Stimulated activated CD8-positive, alpha-beta memory T cell treated with anti-CD3 and anti-CD28 coated beads, Interleukin-2, amount 100 ng/mL, for 48 hours (primary cell): ENCODE results near the gene STAT1.

Source experiments
- DNase-seq, 2 donors: peaks; one replicate each; pipeline ENCODE4 v3.0.0-alpha.2; 2020; ENCODE audit warnings: low read depth in 2 of 2

STAT1 gene

DNA sequence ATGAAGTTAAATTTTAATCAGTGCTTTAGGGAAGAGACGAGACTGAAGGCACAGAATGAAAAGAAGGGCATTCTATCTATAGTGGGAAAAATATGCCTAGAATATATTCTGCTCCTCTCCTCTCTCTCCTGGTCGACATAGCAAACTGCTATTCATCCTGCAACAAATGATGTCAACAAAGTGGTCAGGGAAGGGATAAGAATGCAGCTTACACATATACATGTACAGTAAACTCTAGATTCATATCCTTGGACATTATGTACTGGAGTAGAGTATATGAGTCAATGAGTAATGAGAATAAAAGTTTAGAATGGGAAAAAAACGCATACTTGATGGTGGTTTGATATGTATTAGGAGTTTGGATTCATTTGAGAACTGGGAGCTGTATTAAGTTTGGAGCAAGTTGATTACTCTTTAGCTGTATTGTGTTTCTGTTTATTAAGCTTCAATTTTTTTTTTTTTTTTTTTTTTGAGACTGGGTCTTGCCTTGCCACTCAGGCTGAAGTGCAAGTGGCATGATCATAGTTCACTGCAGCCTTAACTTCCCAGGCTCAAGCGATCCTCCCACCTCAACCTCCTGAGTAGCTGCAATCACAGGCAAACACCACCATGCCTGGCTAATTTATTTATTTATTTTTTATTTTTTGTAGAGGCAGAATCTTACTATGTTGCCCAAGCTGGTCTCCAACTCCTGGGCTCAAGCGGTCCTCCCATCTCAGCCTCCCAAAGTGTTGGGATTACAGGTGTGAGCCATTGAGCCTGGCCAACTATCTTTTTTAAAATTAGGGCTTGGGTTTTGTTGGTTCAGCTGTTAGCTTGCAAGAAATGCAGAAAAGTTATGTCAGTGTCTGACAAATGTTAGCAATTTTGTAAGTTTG lies 53.8 kb downstream of the STAT1 start:
- DNase-seq: no peak

DNA sequence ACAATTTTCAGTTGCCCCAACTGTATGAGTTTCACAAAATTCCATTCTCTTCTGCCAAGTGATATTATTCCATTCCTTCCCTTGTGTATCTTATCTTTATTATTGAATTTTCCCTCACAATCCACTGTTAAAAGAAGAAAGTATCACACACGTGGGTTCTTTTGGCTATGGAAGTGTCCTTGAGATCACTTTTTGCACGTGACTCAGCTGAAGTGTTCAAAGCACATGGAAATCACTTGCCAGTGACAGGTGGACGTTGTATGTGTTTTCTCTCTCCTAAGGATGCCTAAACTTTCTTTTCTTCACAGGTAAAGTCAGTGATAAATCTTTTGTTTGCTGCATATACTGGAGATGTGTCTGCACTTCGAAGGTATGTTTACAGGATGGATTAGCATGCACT lies 60.7 kb downstream of the STAT1 start:
- no peak for DNase-seq

DNA sequence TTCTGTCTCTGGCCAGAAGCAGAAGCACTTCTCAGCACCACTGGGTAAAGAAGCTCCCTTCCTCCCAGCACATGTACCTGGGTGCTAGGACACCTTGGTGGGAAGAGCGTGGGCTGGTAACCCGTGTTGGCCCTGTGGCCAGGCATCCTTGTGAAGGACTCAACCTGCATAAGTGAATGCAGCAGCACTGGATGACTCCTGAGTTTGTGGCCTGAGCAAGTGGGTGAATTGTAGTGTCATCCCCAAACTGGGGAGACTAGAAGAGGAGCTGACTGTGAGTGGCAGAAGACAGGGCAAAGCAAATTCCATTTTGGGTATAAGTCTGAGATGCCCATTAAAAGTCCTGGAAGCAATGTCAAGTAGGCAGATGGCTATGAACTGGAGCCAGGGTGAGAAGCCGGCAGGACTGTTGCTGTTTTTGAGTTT lies 63.4 kb downstream of the STAT1 start:
- no peak for DNase-seq

DNA sequence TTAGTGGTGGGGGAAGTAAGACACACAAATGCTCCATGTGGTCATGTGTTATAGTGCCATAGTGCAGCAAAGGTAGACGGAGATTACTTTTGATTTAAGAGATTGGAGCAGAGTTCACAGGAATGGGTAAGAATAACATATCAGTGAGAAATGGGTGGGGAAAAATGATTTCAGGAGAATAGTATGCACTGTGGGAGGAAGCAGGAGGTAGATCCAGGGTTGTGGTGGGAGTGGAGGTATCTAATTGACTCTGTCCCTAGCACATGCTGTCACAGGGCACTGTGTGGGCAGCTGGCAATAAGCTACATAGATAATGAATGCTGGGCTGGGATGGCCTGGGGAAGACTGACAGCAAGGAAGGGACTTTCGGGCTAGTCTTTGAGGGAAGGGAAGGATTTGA lies 65.3 kb downstream of the STAT1 start:
- DNase-seq: no peak

DNA sequence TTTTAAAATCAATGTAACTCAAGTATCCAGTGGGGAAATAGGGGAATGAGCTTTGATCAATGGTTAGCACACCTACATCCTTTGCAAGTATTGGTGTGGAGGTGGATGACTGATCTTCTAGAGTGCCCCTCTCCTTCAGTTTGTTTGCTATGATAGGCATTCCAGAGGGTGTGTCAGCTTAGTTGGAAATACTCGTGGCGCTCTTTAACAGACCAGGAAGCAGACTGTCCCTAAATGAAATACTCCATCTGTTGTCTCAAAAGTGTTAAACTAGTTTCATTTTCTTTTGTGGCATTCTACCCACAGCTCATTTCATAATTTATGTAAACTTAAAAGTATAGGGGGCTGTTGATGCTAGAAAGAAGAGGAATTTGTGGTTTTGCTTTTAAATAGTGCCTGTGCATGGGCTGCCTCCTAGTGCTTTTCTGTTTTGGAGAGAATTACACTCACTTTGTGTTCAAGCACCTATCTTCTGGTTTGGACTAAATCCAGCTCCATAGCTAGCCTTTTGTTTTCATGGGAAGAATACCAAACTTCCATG lies 66.2 kb downstream of the STAT1 start:
- DNase-seq: no peak

DNA sequence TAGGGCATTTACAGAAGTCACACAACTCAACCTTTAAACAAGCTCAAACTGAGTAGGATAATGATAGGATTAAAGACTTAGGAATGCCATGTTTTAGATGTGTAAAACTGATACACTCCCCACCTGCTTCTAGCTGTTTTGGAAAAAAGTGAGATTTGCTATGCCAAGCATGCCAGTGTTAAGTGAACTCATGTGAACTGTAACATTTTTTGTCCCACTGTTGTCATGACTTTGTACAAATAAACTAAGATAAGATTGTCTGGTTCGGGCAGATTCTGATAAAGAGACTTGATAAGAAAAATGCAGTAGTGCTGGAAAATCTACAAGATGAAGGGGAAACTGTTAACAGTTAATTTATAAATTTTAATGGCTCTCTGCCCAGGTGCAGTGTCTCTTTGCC lies 66.8 kb downstream of the STAT1 start:
- no peak for DNase-seq

DNA sequence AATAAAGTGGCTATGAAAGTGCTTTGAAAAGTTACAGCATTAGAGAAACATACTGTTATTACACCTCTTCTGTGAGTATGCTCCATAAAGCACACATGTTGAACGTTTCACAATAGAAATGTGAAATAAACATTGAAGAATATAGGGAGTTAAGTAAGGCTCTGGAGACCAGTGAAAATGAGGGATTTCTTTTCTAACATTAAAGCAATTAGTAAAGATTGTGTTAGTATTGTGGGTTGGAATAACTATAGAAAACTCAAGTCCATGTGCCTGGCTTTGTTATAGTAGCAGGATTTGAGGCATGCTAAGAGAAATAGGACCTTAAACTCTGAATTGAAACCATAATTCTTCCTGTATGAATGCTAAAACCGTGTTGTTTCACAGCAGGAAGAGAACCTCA lies 70.3 kb downstream of the STAT1 start:
- DNase-seq: no peak

DNA sequence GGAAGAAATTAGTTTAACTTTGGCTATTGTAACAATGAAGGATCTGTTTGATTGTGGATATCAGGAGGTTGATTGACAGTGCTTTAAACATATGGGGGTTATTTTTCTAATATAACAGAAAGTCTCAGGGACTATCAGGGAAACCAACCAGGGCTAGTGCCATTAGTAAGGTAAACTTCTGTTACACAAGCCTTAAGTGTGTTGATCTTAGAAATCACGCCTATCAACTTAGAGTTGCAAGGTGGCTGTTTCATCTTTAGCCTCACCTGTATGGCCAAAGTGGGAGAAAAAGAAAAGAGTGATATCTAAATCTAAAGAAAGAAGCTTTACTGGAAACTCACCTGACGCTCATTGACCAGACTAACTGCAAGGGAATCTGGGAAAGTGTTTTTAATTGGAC lies 71.3 kb downstream of the STAT1 start:
- no peak for DNase-seq

DNA sequence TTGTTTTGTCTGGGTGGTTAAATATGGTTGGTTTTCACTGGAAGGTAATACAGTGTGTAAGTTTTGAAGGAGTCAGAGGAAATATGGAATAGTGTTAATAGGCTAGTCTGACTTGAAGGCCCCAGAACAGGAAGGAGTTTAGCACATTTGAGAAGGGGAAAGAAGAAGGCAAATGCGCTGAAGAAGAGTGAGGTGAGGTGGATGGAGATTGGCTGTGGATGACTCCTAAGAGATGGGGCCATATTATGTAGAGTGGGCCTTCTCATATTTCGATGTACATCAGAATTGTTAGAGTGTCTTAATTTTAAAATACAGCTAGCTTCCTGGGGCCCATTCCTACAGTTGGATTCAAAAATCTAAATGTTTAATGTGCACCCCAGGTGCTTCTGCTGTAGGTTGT lies 72.4 kb downstream of the STAT1 start:
- no peak for DNase-seq

DNA sequence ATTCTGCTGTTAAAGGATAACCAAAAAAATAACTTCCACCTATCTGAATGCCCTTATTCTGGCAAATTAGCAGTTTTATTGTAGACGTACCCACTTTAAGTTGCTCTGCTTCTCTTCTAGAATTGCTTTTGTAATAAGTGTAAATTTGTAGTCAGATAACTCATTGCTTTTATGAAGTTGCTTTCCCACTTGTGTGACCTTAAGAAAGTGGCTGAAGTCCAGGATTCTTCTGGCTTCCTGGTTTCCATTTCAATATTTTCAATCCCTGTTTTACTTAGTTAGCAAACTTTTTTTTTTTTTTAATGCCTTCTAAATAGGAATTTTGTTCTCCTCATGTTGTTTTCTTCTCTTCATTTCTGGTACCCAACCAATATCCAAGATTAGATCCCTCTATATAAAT lies 73.5 kb downstream of the STAT1 start:
- no peak for DNase-seq

DNA sequence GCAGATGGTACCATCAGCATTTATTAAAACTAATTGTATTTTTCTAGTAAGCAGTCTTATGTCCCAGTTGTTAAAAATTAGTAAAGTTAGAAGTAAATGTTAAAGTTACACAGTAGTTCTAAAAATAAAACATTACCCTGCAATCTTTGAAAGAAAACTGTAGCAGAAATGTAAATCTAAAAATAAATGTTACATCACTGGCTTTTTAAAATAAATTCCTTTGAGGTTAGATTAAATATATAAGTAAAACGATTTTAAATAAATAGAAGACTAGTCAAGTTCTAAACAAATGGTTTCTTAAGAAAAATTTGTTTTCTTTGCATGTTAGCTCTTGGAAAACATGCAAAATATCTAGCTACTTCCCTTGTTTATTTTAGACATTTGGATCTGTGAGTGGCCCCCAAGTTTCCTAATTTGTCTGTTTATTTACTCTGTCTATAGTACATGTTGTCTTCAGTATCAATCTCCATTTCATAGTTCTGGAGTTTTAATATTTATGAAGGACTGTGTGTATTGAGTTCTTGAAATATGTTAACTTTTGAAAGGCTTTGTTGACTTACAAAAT lies 75.1 kb downstream of the STAT1 start:
- no peak for DNase-seq

DNA sequence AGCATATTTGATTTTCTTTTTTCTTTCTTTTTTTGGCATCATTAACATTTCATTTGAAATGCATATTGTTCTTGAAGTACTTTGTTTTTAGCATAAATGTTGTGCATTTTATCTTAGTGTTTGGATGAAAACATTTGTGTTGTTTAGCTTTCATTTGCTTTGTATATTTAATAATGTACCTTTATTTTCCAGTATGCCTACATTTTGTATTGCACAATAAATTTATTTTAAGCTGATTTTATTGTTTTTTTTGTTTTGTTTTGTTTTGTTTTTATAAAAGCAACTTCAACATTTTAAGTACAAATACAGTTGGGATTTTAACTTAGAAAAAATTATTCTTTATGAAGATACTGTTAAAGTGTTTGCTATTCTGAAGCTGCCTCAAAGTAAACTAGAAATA lies 78.9 kb downstream of the STAT1 start:
- no peak for DNase-seq

DNA sequence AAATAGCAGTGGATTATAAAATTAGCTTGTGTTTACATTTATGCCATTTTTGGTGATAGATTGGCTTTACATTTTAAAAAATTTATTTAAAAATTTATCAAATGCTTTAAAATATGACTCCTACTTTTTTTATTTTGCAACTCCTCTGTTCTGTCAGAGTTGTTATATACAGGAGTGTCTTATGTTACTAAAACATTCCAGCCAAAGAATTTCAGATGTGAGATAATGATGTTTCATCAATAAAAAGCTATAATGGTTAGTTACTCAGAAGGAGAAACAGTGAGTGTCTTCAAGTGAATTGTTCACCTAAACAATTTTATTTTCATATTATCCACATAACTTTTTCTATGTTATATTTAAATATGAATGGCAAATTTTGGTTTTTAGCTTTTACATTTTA lies 80.6 kb downstream of the STAT1 start:
- no peak for DNase-seq

DNA sequence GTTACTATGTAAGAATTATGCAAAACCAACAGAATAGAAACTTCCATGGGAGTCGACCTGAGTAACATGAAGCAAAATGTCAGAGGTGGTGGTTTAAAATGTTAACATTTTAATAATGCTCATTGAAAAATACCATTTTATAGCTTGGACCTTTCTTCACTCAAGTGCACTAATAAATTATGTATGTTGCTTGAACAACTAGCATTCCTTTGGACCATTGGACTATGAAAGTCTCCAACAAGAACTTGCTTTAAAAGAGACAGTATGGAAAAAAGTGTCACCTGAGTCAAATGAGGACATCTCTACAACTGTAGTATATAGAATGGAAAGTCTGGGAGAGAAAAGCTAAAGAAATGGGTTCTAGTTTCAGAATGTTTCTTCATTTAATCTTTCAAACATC lies 81.5 kb downstream of the STAT1 start:
- DNase-seq: no peak

DNA sequence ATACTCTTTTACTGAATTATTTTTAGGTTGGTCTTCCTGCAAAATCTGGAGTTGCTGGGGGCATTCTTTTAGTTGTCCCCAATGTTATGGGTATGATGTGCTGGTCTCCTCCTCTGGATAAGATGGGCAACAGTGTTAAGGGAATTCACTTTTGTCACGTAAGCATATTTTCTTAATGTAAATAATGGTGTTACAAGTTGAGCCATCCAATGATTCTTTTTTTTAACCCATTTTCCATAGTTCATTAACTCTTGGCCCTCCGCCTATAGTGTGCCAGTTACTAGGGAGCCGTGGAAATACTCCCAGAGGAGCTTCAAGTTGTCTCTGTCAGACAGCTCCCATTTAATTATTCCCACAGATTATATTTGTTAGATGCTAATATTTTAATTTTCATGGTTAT lies 83.6 kb downstream of the STAT1 start:
- DNase-seq: no peak

DNA sequence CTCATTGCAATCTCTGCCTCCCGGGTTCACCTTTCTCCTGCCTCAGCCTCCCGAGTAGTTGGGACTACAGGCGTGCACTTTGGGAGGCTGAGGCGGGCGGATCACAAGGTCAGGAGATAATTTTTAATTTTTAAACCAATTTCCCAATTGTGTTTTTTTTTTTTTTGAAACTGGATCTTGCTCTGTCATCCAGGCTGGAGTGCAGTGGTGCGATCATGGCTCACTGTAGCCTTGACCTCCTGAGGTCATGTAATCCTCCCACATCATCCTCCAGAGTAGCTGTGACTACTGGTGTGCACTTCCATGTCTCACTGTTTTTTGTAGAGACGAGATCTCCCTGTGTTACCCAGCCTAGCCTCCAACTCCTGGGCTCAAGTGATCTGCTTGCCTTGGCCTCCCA lies 84.1 kb downstream of the STAT1 start:
- DNase-seq: no peak

DNA sequence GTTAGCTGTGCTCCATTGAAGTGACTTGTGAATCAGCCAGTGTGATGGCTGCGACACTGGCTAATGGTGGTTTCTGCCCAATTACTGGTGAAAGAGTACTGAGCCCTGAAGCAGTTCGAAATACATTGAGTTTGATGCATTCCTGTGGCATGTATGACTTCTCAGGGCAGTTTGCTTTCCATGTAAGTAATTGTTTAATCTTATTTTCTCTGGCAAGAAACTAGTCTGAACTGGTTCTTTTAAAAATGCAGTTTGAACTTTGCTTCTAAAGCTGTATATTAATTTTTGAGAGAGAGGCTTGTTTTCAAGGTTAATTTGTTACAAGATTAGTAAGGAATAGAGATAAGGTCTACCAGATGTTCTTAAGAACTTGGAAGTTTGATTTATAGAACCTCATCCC lies 86.7 kb downstream of the STAT1 start:
- no peak for DNase-seq

DNA sequence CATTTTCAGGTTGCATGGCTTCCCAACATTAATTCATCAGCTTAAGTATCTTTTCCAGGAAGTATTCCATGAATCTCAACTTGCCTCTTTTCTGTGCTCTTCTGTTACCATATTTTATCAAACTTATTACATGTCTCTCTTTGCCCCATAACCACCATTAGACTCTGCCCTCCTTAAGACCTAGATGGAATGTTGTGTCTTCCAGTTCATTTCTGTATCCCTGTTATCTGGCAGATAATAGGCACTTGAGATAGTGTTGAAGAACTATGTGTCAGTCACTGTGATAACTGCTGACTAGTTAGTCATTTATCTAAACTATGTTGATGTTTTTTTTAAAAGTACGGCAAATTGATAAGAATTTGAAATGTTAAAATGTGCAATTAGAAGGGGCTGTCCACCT lies 91.6 kb downstream of the STAT1 start:
- DNase-seq: no peak

DNA sequence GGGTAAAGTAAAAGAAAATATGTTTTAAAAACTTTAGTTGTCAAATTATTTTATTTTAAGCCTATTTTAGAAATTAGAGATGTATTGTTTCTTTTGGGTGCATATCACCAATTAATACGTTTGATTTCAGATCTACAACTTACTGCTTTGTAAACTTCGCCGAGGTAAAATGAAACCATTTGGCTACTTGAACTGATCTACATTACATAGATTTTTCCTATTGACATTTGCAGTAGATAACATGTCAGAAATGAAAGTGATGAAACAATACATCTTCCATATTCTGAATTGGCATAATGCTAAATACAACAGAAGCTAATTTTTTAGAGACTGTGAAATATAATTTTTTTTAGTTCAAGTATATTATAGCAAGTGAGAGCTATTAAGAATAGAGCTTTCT lies 93.9 kb downstream of the STAT1 start:
- no peak for DNase-seq
